Bronchial epithelial cell (primary cell): ENCODE measurements around the gene ZNF451. TPM values are rescaled to one million over a fixed set of nuclear protein-coding genes. Genes with fewer than 3 reads are reported as not detected.

ENCODE experiments used
- DNase-seq: peaks from one replicate; pipeline ENCODE4 v3.0.0-alpha.2; 2010; ENCODE audit warnings: low read depth
- FAIRE-seq: peaks from 2 replicates; lab custom pipeline; 2011; peaks lifted over from hg19 to GRCh38; lab: Jason Lieb, UNC
- H3K27me3 ChIP-seq: 2 replicates; pipeline ENCODE4 v1.5.1; 2011; ENCODE audit warnings: low read length; ENCODE audit not compliant: control insufficient read depth, insufficient read depth
- H3K36me3 ChIP-seq: 2 replicates; pipeline ENCODE4 v1.5.1; 2011; ENCODE audit warnings: low read length; ENCODE audit not compliant: control insufficient read depth, insufficient read depth
- H3K4me3 ChIP-seq: 2 replicates; pipeline ENCODE4 v1.5.1; 2011; ENCODE audit warnings: mild to moderate bottlenecking, low read depth, low read length, control low read depth
- CTCF ChIP-seq: IDR thresholded peaks from 2 replicates; pipeline ENCODE4 v1.5.1; 2011; ENCODE audit warnings: mild to moderate bottlenecking, moderate library complexity, low read length, control low read depth, inconsistent platforms; ENCODE audit not compliant: insufficient read depth, severe bottlenecking
- total RNA-seq: library from RNA; depleted of rRNA; stranded (reverse); fragments of >200 nt; gene quantifications from 2 replicates; pipeline ENCODE4 v1.2.1, GENCODE V29; 2014

ZNF451 gene
- total RNA-seq, 1 donor from 2014 or later = 51.6 TPM

GRCh38 chr6:57074383-57074782 lies 15.6 kb upstream of the ZNF451 start:
- FAIRE-seq = no peak
- DNase-seq = no peak
- Histone ChIP-seq H3K4me3 (no peak overlapping the region), H3K36me3 (no peaks in the 10 kb centered on the region), H3K27me3 (no peaks in the 10 kb centered on the region)
- TF ChIP-seq CTCF = no peak

- H3K36me3 ChIP-seq = no peaks in the 10 kb centered on the region
Observed at GRCh38 chr6:57075092-57075491, 14.9 kb upstream of the ZNF451 start.

GRCh38 chr6:57078531-57079207 lies 11.3 kb upstream of the ZNF451 start:
- no peaks in the 10 kb centered on the region for H3K36me3 ChIP-seq
- no peaks in the 10 kb centered on the region for H3K27me3 ChIP-seq
- FAIRE-seq (no peak), DNase-seq (no peak)
- no peak for TF ChIP-seq CTCF
- H3K4me3 ChIP-seq = no peak overlapping the region

More at GRCh38 chr6:57075092-57075491, 14.9 kb upstream of the ZNF451 start:
- Histone ChIP-seq H3K27me3 (no peaks in the 10 kb centered on the region), H3K4me3 (no peak overlapping the region)
- no peak for TF ChIP-seq CTCF
- DNase-seq (peak; percentile 26), FAIRE-seq (no peak)

- TF ChIP-seq CTCF = no peak
Observed at GRCh38 chr6:57085471-57085870, 4.5 kb upstream of the ZNF451 start.

GRCh38 chr6:57086843-57087242 lies 3.1 kb upstream of the ZNF451 start:
- FAIRE-seq (no peak), DNase-seq (no peak)
- Histone ChIP-seq H3K36me3 (no peaks in the 10 kb centered on the region), H3K27me3 (no peaks in the 10 kb centered on the region), H3K4me3 (no peak overlapping the region)
- TF ChIP-seq CTCF = no peak

More at GRCh38 chr6:57085471-57085870, 4.5 kb upstream of the ZNF451 start:
- Histone ChIP-seq H3K36me3 (no peaks in the 10 kb centered on the region), H3K4me3 (no peak overlapping the region), H3K27me3 (no peaks in the 10 kb centered on the region)
- FAIRE-seq = no peak
- DNase-seq = no peak

GRCh38 chr6:57087916-57088315 lies 2.1 kb upstream of the ZNF451 start:
- no peak overlapping the region for H3K4me3 ChIP-seq
- FAIRE-seq = no peak
- DNase-seq = no peak
- TF ChIP-seq CTCF = no peak
- H3K36me3 ChIP-seq = no peaks in the 10 kb centered on the region
- H3K27me3 ChIP-seq = no peaks in the 10 kb centered on the region
